IPS-20b (cell line): ENCODE data around the gene MYL7.
"Not testable (repeated sequence)": the region's sequence is repeated elsewhere in the genome, so short reads cannot be mapped to it uniquely, and the experiment has no call there.

Source experiments
- H3K27ac ChIP-seq: one replicate; pipeline ENCODE4 v1.5.1; 2013; ENCODE audit warnings: low read length
- H3K27me3 ChIP-seq: 2 replicates; pipeline ENCODE4 v1.6.1; 2013; ENCODE audit warnings: mild to moderate bottlenecking, low read length, inconsistent platforms; ENCODE audit not compliant: insufficient read depth
- H3K36me3 ChIP-seq: 2 replicates; pipeline ENCODE4 v1.6.1; 2013; ENCODE audit warnings: low read depth, mild to moderate bottlenecking, inconsistent platforms, low read length, moderate library complexity; ENCODE audit not compliant: insufficient read depth
- H3K4me1 ChIP-seq: 2 replicates; pipeline ENCODE4 v1.6.1; 2013; ENCODE audit warnings: mild to moderate bottlenecking, control low read depth, inconsistent platforms, low read length, moderate library complexity; ENCODE audit not compliant: insufficient read depth
- H3K4me3 ChIP-seq: 2 replicates; pipeline ENCODE4 v1.5.1; 2013; ENCODE audit warnings: mild to moderate bottlenecking, low read length, inconsistent platforms
- H3K9ac ChIP-seq: 2 replicates; pipeline ENCODE4 v1.6.1; 2013; ENCODE audit warnings: low read depth, mild to moderate bottlenecking, inconsistent platforms, low read length, moderate library complexity
- H3K9me3 ChIP-seq: 2 replicates; pipeline ENCODE4 v1.6.1; 2013; ENCODE audit warnings: mild to moderate bottlenecking, low read depth, low read length, inconsistent platforms; ENCODE audit not compliant: insufficient read depth

MYL7 gene

GRCh38 chr7:44182827-44183226 is 41.7 kb upstream of the MYL7 start:
- Histone ChIP-seq H3K4me1 (0 out of 2 replicates have a peak, but pooled peaks cover 2% of the 10 kb centered on the region), H3K9ac (no peak overlapping the region), H3K36me3 (no peaks in the 10 kb centered on the region), H3K4me3 (no peak overlapping the region), H3K27me3 (no peaks in the 10 kb centered on the region), H3K27ac (no peak overlapping the region), H3K9me3 (peaks cover 7% of the 10 kb centered on the region; the same call in 1 of the 2 replicates)

- H3K27ac ChIP-seq, result no peak overlapping the region
- peaks cover 7% of the 10 kb centered on the region; the same call in 1 of the 2 replicates for H3K9me3 ChIP-seq
- no peaks in the 10 kb centered on the region for H3K27me3 ChIP-seq
- no peak overlapping the region for H3K9ac ChIP-seq
- no peaks in the 10 kb centered on the region for H3K36me3 ChIP-seq
- H3K4me3 ChIP-seq, result no peak overlapping the region
- H3K4me1 ChIP-seq, result 0 out of 2 replicates have a peak, but pooled peaks cover 2% of the 10 kb centered on the region
Observed at GRCh38 chr7:44180631-44181030, 39.5 kb upstream of the MYL7 start.

- Histone ChIP-seq H3K36me3 (no peaks in the 10 kb centered on the region), H3K9ac (no peak overlapping the region), H3K27me3 (no peaks in the 10 kb centered on the region), H3K27ac (no peak overlapping the region), H3K4me1 (no peaks in the 10 kb centered on the region), H3K4me3 (no peak overlapping the region), H3K9me3 (peaks cover 2% of the 10 kb centered on the region; the same call in 1 of the 2 replicates)
Observed at GRCh38 chr7:44177570-44178131, 36.5 kb upstream of the MYL7 start.

- Histone ChIP-seq H3K4me3 (no peak overlapping the region), H3K27ac (no peak overlapping the region), H3K36me3 (no peaks in the 10 kb centered on the region), H3K4me1 (no peaks in the 10 kb centered on the region), H3K27me3 (no peaks in the 10 kb centered on the region), H3K9me3 (no peaks in the 10 kb centered on the region), H3K9ac (no peak overlapping the region)
Observed at GRCh38 chr7:44176486-44176885, 35.4 kb upstream of the MYL7 start.

GRCh38 chr7:44175730-44176129 is 34.6 kb upstream of the MYL7 start:
- H3K9ac ChIP-seq, result no peak overlapping the region
- H3K4me1 ChIP-seq, result no peaks in the 10 kb centered on the region
- no peak overlapping the region for H3K4me3 ChIP-seq
- no peak overlapping the region for H3K27ac ChIP-seq
- no peaks in the 10 kb centered on the region for H3K27me3 ChIP-seq
- no peaks in the 10 kb centered on the region for H3K36me3 ChIP-seq
- no peaks in the 10 kb centered on the region for H3K9me3 ChIP-seq

GRCh38 chr7:44174694-44174948 is 33.5 kb upstream of the MYL7 start:
- not testable (repeated sequence) for H3K27ac ChIP-seq, H3K9me3 ChIP-seq, H3K4me3 ChIP-seq, H3K36me3 ChIP-seq, H3K9ac ChIP-seq, H3K4me1 ChIP-seq, H3K27me3 ChIP-seq

GRCh38 chr7:44173911-44174693 is 33.0 kb upstream of the MYL7 start:
- Histone ChIP-seq H3K9ac (no peak overlapping the region), H3K27ac (no peak overlapping the region), H3K27me3 (no peaks in the 10 kb centered on the region), H3K4me1 (no peaks in the 10 kb centered on the region), H3K36me3 (no peaks in the 10 kb centered on the region), H3K9me3 (no peaks in the 10 kb centered on the region), H3K4me3 (no peak overlapping the region)

GRCh38 chr7:44172803-44173424 is 31.8 kb upstream of the MYL7 start:
- H3K9me3 ChIP-seq, result no peaks in the 10 kb centered on the region
- H3K4me3 ChIP-seq, result no peak overlapping the region
- H3K9ac ChIP-seq, result no peak overlapping the region
- H3K4me1 ChIP-seq, result no peaks in the 10 kb centered on the region
- no peak overlapping the region for H3K27ac ChIP-seq
- no peaks in the 10 kb centered on the region for H3K27me3 ChIP-seq
- H3K36me3 ChIP-seq, result no peaks in the 10 kb centered on the region

GRCh38 chr7:44172352-44172751 is 31.2 kb upstream of the MYL7 start:
- Histone ChIP-seq H3K4me1 (no peaks in the 10 kb centered on the region), H3K9me3 (no peaks in the 10 kb centered on the region), H3K9ac (no peak overlapping the region), H3K27me3 (no peaks in the 10 kb centered on the region), H3K36me3 (no peaks in the 10 kb centered on the region), H3K4me3 (no peak overlapping the region), H3K27ac (no peak overlapping the region)

GRCh38 chr7:44171901-44172300 is 30.8 kb upstream of the MYL7 start:
- not testable (repeated sequence) for H3K4me3 ChIP-seq, H3K27me3 ChIP-seq, H3K9ac ChIP-seq, H3K9me3 ChIP-seq, H3K36me3 ChIP-seq, H3K27ac ChIP-seq, H3K4me1 ChIP-seq

- no peak overlapping the region for H3K9ac ChIP-seq
- no peaks in the 10 kb centered on the region for H3K36me3 ChIP-seq
- H3K27me3 ChIP-seq, result no peaks in the 10 kb centered on the region
- H3K9me3 ChIP-seq, result no peaks in the 10 kb centered on the region
- no peak overlapping the region for H3K4me3 ChIP-seq
- no peak overlapping the region for H3K27ac ChIP-seq
- H3K4me1 ChIP-seq, result peaks cover 8% of the 10 kb centered on the region; the same call in 1 of the 2 replicates
Observed at GRCh38 chr7:44167920-44168319, 26.8 kb upstream of the MYL7 start.

- Histone ChIP-seq H3K27me3 (no peaks in the 10 kb centered on the region), H3K9ac (no peak overlapping the region), H3K27ac (no peak overlapping the region), H3K9me3 (no peaks in the 10 kb centered on the region), H3K4me3 (no peak overlapping the region), H3K36me3 (no peaks in the 10 kb centered on the region), H3K4me1 (peaks cover 8% of the 10 kb centered on the region; the same call in 1 of the 2 replicates)
Observed at GRCh38 chr7:44163591-44163990, 22.5 kb upstream of the MYL7 start.
